Activated T-cell treated with anti-CD3 and anti-CD28 coated beads, Interleukin-2, amount 50 U/mL, for 72 hours (primary cell): Measurements from ENCODE around the gene PNLIPRP2. TPM values are rescaled to one million over a fixed set of nuclear protein-coding genes. Genes with fewer than 3 reads are reported as not detected.

Source experiments
- ATAC-seq, 2 donors: fragments of 150-1000 bp; cut with Tn5 transposase; replicated peaks in 1 of 2; 2 replicates each; pipeline ENCODE4 v1.10.0; 2021; ENCODE audit warnings: moderate library complexity in 2 of 2, mild to moderate bottlenecking in 1 of 2
- DNase-seq, 2 donors: peaks; one replicate each; pipeline ENCODE4 v3.0.0; 2021 to 2022; ENCODE audit warnings: mixed read lengths in 1 of 2
- H3K27ac Mint-ChIP-seq: one replicate; pipeline ENCODE4 v1.8.0; 2022; ENCODE audit warnings: mild to moderate bottlenecking, moderate library complexity, mixed read lengths
- H3K27me3 Mint-ChIP-seq: one replicate; pipeline ENCODE4 v1.8.0; 2022; ENCODE audit warnings: low read depth, mixed read lengths
- H3K36me3 Mint-ChIP-seq, 2 donors: one replicate each; pipeline ENCODE4 v1.8.0; 2022; ENCODE audit warnings: mixed read lengths in 2 of 2, mild to moderate bottlenecking in 1 of 2; ENCODE audit not compliant: insufficient read depth in 2 of 2
- H3K4me1 Mint-ChIP-seq: one replicate; pipeline ENCODE4 v1.8.0; 2022; ENCODE audit warnings: low read depth, mixed read lengths
- H3K4me3 Mint-ChIP-seq, 2 donors: one replicate each; pipeline ENCODE4 v1.8.0; 2022; ENCODE audit warnings: mild to moderate bottlenecking in 2 of 2, mixed read lengths in 2 of 2, moderate library complexity in 2 of 2
- H3K9me3 Mint-ChIP-seq, 2 donors: one replicate each; pipeline ENCODE4 v1.8.0; 2022; ENCODE audit warnings: mixed read lengths in 2 of 2
- total RNA-seq, 2 donors: library from RNA; stranded (reverse); gene quantifications; one replicate each; pipeline ENCODE4 v1.2.3, GENCODE V29; 2022

PNLIPRP2 gene
- total RNA-seq, 2 donors from 2014 or later, result not detected

GRCh38 chr10:116648903-116649302 lies 28.1 kb downstream of the PNLIPRP2 start:
- no peak for DNase-seq
- H3K27me3 Mint-ChIP-seq, result peaks cover 31% of the 10 kb centered on the region
- no peaks in the 10 kb centered on the region for H3K4me1 Mint-ChIP-seq
- peaks cover 0 to 2% of the 10 kb centered on the region in 2 donors for H3K36me3 Mint-ChIP-seq
- no peak for ATAC-seq
- H3K9me3 Mint-ChIP-seq, result peaks cover 4 to 5% of the 10 kb centered on the region in 2 donors
- no peak overlapping the region for H3K4me3 Mint-ChIP-seq
- H3K27ac Mint-ChIP-seq, result no peak overlapping the region

GRCh38 chr10:116653885-116654284 lies 33.1 kb downstream of the PNLIPRP2 start:
- ATAC-seq (no peak), DNase-seq (no peak)
- Mint-ChIP-seq H3K9me3 (peaks cover 2 to 4% of the 10 kb centered on the region in 2 donors), H3K36me3 (peaks cover 0 to 2% of the 10 kb centered on the region in 2 donors), H3K4me3 (no peak overlapping the region), H3K4me1 (no peaks in the 10 kb centered on the region), H3K27me3 (peaks cover 38% of the 10 kb centered on the region), H3K27ac (no peak overlapping the region)

GRCh38 chr10:116654816-116655215 lies 34.1 kb downstream of the PNLIPRP2 start:
- Mint-ChIP-seq H3K27me3 (peaks cover 34% of the 10 kb centered on the region), H3K4me3 (no peak overlapping the region), H3K9me3 (peaks cover 0 to 3% of the 10 kb centered on the region in 2 donors), H3K4me1 (no peaks in the 10 kb centered on the region), H3K27ac (no peak overlapping the region), H3K36me3 (peaks cover 0 to 2% of the 10 kb centered on the region in 2 donors)
- ATAC-seq, result no peak
- DNase-seq, result no peak

- Mint-ChIP-seq H3K27ac (no peak overlapping the region), H3K9me3 (peaks cover 0 to 3% of the 10 kb centered on the region in 2 donors), H3K27me3 (peaks cover 34% of the 10 kb centered on the region), H3K4me1 (no peaks in the 10 kb centered on the region), H3K36me3 (peaks cover 0 to 2% of the 10 kb centered on the region in 2 donors), H3K4me3 (no peak overlapping the region)
- ATAC-seq (no peak), DNase-seq (no peak)
These were observed 34.8 kb downstream of the PNLIPRP2 start for GRCh38 chr10:116655568-116655967.

- Mint-ChIP-seq H3K4me3 (no peak overlapping the region), H3K4me1 (no peaks in the 10 kb centered on the region), H3K9me3 (peaks cover 0 to 3% of the 10 kb centered on the region in 2 donors), H3K27me3 (peaks cover 34% of the 10 kb centered on the region), H3K27ac (no peak overlapping the region), H3K36me3 (peaks cover 0 to 2% of the 10 kb centered on the region in 2 donors)
- no peak for ATAC-seq
- no peak for DNase-seq
These were observed 35.3 kb downstream of the PNLIPRP2 start for GRCh38 chr10:116656044-116656443.

DNA sequence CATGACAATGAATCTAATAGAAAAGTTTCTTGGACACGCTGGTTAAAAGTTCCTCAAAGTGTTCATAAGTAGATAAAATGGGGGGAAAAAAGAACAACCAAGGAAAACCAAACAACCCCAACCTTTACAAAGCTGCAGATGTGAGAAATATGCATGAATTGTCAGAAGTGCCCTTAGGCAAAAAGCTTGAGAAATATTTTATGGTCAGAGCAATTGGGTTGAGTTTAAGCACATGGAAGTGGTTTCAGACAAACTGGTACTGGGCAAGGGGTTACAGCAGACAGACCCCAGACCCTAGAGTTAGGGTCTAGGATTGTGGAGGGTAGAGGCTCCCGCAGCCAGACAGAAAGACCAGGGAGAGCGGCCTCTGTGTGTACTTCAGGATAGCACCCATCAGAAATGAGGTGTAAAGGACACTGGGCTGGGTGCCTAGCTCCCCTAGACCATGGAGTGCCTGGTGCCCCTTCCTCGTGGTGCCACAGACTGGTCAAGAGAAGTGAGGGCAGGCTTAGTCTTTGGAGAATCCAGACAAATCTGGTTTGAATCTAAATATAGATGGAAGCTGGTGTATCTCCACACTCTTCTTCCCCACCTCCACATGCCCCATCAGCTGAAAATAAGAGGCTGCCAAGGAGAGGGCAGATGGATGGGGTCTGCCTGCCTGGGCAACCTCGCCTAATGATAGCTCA lies 37.3 kb downstream of the PNLIPRP2 start:
- DNase-seq (no peak), ATAC-seq (no peak)
- Mint-ChIP-seq H3K36me3 (no peaks in the 10 kb centered on the region), H3K4me3 (no peak overlapping the region), H3K27ac (no peak overlapping the region), H3K9me3 (no peaks in the 10 kb centered on the region), H3K4me1 (no peaks in the 10 kb centered on the region), H3K27me3 (peaks cover 24% of the 10 kb centered on the region)

DNA sequence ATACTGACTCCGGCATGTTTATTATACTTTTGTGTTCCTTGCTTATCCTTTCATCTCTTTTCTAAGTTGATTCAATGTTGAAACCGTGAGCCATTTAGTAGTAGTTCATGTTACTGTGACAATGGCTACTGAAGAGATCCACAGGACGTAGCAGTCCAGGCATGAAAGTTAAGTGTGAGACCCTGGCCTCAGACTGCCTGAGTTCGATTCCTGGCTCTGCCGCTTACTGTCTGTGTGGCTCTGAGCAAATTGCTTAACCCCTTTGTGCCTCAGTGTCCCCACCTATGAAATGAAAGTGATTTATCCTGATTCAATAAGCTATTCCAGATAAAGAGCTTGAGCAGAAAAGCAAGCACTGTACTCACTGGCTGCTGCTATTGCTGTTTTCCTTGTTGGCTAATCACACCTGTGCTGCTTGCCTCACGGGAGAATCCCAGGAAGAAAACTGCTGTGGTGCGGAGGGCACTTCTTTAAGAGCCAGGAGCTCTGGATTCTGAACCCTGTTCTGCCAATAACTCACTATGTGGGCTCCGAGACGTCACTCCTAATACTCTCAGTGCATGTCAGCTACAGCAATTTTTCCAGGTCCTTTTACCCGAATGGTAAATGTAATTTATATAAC lies 38.4 kb downstream of the PNLIPRP2 start:
- Mint-ChIP-seq H3K4me1 (no peaks in the 10 kb centered on the region), H3K4me3 (no peak overlapping the region), H3K36me3 (no peaks in the 10 kb centered on the region), H3K27me3 (peaks cover 14% of the 10 kb centered on the region), H3K27ac (no peak overlapping the region), H3K9me3 (no peaks in the 10 kb centered on the region)
- DNase-seq (no peak), ATAC-seq (no peak)

GRCh38 chr10:116660860-116661259 lies 40.1 kb downstream of the PNLIPRP2 start:
- ATAC-seq (no peak), DNase-seq (no peak)
- Mint-ChIP-seq H3K27me3 (peaks cover 3% of the 10 kb centered on the region), H3K36me3 (no peaks in the 10 kb centered on the region), H3K4me3 (no peak overlapping the region), H3K4me1 (no peaks in the 10 kb centered on the region), H3K27ac (no peak overlapping the region), H3K9me3 (no peaks in the 10 kb centered on the region)

GRCh38 chr10:116663342-116663741 lies 42.6 kb downstream of the PNLIPRP2 start:
- Mint-ChIP-seq H3K4me1 (no peaks in the 10 kb centered on the region), H3K4me3 (no peak overlapping the region), H3K9me3 (no peaks in the 10 kb centered on the region), H3K27ac (no peak overlapping the region), H3K36me3 (no peaks in the 10 kb centered on the region), H3K27me3 (no peaks in the 10 kb centered on the region)
- ATAC-seq (no peak), DNase-seq (no peak)

- H3K36me3 Mint-ChIP-seq, result no peaks in the 10 kb centered on the region
- H3K4me1 Mint-ChIP-seq, result no peaks in the 10 kb centered on the region
- no peak overlapping the region for H3K27ac Mint-ChIP-seq
- H3K9me3 Mint-ChIP-seq, result no peaks in the 10 kb centered on the region
- H3K4me3 Mint-ChIP-seq, result no peak overlapping the region
- DNase-seq, result no peak
- no peak for ATAC-seq
- H3K27me3 Mint-ChIP-seq, result no peaks in the 10 kb centered on the region
These were observed 43.9 kb downstream of the PNLIPRP2 start for GRCh38 chr10:116664631-116665030.

GRCh38 chr10:116665541-116666125 lies 44.9 kb downstream of the PNLIPRP2 start:
- Mint-ChIP-seq H3K4me1 (no peaks in the 10 kb centered on the region), H3K36me3 (no peaks in the 10 kb centered on the region), H3K27ac (no peak overlapping the region), H3K4me3 (no peak overlapping the region), H3K27me3 (peaks cover 3% of the 10 kb centered on the region), H3K9me3 (no peaks in the 10 kb centered on the region)
- ATAC-seq (no peak), DNase-seq (no peak)

GRCh38 chr10:116667484-116667883 lies 46.7 kb downstream of the PNLIPRP2 start:
- peaks cover 13% of the 10 kb centered on the region for H3K27me3 Mint-ChIP-seq
- DNase-seq, result no peak
- no peak overlapping the region for H3K4me3 Mint-ChIP-seq
- H3K4me1 Mint-ChIP-seq, result no peaks in the 10 kb centered on the region
- no peak overlapping the region for H3K27ac Mint-ChIP-seq
- H3K36me3 Mint-ChIP-seq, result no peaks in the 10 kb centered on the region
- no peaks in the 10 kb centered on the region for H3K9me3 Mint-ChIP-seq
- ATAC-seq, result no peak

DNA sequence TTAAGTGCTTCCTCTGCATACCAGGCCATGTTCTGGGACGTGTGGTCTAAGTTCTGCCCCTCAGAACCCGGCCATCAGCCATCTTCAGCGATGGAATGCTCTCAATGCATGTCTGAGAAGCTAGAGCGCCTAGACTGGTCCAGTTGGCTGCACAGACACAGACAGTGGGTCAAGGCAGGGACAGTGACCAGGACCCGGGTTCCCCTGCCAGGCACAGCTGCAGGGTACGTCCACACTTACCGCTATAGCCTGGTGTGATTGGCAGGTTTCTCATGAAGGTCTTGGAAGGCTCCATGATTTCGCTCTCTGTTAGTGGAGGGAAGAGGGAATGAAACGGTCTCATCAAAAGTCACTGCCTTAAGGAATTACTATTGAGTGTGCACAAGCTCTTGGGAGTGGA lies 47.3 kb downstream of the PNLIPRP2 start:
- ATAC-seq (no peak), DNase-seq (no peak)
- peaks cover 13% of the 10 kb centered on the region for H3K27me3 Mint-ChIP-seq
- H3K36me3 Mint-ChIP-seq, result no peaks in the 10 kb centered on the region
- H3K27ac Mint-ChIP-seq, result no peak overlapping the region
- no peaks in the 10 kb centered on the region for H3K9me3 Mint-ChIP-seq
- H3K4me1 Mint-ChIP-seq, result no peaks in the 10 kb centered on the region
- H3K4me3 Mint-ChIP-seq, result no peak overlapping the region
